SK-N-SH treated with all-trans-retinoic acid at 6 μM for 48 hours (cell line): Measurements from ENCODE around the gene MRPL19.

Experiments used
- TSHZ2 ChIP-seq: fragments of 250-450 bp; sonication (Bioruptor Pico); IDR thresholded peaks from 2 replicates; pipeline ENCODE4 v1.5.0; 2020; ENCODE audit warnings: mild to moderate bottlenecking, moderate library complexity
- ZNF565 ChIP-seq: fragments of 450-650 bp; formaldehyde crosslinking; conservative IDR thresholded peaks from 2 replicates; pipeline ENCODE4 v1.5.0; 2020; ENCODE audit warnings: low read depth, mild to moderate bottlenecking, moderate library complexity
- TF ChIP-seq, protein P1 (sequence below): fragments of 250-450 bp; sonication (Bioruptor Pico); IDR thresholded peaks from 2 replicates; pipeline ENCODE4 v1.8.0; 2020; ENCODE audit warnings: mild to moderate bottlenecking, moderate library complexity, borderline replicate concordance

DNA sequence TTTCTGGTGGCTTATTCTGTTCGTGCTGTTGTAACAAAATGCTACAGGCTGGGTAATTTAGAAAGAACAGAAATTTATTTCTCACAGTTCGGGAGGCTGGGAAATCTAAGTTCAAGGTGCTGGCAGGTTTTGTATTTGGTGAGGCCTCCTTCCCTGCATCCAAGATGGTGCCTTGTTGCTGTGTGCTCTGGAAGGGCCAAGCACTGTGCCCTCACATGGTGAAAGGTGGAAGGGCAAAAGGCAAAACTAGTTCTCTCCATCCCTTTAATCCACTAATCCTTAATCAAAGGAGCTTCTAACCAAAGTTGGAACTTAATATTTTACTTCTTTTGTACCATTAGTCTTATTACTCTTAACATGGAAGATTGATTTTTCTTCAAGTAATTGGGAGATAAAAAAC is 7.4 kb downstream of the MRPL19 start:
- TF ChIP-seq TSHZ2 (CRISPR knock-in tag) (no peak), ZNF565 (CRISPR knock-in tag) (no peak)
- TF ChIP-seq, protein P1, sequence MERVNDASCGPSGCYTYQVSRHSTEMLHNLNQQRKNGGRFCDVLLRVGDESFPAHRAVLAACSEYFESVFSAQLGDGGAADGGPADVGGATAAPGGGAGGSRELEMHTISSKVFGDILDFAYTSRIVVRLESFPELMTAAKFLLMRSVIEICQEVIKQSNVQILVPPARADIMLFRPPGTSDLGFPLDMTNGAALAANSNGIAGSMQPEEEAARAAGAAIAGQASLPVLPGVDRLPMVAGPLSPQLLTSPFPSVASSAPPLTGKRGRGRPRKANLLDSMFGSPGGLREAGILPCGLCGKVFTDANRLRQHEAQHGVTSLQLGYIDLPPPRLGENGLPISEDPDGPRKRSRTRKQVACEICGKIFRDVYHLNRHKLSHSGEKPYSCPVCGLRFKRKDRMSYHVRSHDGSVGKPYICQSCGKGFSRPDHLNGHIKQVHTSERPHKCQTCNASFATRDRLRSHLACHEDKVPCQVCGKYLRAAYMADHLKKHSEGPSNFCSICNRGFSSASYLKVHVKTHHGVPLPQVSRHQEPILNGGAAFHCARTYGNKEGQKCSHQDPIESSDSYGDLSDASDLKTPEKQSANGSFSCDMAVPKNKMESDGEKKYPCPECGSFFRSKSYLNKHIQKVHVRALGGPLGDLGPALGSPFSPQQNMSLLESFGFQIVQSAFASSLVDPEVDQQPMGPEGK, result no peak
